ENCODE results near the gene PSORS1C1.

DNA sequence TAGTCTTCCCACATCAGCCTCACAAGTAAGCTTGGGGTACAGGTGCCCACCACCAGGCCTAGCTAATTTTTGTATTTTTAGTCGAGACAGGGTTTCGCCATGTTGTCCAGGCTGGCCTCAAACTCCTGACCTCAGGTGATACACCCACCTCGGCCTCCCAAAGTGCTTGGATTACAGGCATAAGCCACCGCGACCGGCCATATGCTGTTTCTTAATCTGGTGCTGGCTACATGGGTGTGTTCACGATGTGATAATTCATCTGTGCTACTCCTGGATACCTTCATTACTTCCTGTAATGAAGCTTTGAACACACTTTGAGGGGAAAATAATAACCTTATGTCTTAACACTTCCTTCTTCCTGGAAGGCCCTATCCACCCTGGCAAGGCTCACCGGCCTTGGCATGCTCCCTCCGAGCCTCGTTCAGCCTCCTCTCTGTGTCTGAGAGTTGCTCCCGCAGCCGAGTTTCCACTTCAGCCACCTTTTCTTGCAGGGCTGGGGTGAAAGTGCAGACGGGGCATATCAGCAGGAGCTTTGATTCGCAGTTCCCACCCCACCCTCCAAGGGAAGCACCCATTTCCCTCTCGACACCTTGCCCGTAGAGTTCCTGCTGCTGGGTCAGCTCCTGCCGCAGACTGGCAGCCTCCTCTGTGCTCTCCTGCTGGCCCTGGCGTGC is 29.8 kb downstream of the PSORS1C1 start:
- TF ChIP-seq, protein P1, sequence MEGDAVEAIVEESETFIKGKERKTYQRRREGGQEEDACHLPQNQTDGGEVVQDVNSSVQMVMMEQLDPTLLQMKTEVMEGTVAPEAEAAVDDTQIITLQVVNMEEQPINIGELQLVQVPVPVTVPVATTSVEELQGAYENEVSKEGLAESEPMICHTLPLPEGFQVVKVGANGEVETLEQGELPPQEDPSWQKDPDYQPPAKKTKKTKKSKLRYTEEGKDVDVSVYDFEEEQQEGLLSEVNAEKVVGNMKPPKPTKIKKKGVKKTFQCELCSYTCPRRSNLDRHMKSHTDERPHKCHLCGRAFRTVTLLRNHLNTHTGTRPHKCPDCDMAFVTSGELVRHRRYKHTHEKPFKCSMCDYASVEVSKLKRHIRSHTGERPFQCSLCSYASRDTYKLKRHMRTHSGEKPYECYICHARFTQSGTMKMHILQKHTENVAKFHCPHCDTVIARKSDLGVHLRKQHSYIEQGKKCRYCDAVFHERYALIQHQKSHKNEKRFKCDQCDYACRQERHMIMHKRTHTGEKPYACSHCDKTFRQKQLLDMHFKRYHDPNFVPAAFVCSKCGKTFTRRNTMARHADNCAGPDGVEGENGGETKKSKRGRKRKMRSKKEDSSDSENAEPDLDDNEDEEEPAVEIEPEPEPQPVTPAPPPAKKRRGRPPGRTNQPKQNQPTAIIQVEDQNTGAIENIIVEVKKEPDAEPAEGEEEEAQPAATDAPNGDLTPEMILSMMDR (conservative IDR thresholded peaks at IDR 0.05 in 1 of 2, IDR thresholded peaks at IDR 0.05 in 1 of 2; ENCODE audit: low read depth in 1 of 2, low read length in 2 of 2): no peak
- TF ChIP-seq EZH2 (IDR thresholded peaks at IDR 0.05; ENCODE audit: low read length, missing control alignments): no peak
